Amygdala (tissue), 56 donors: ENCODE results near the gene PHACTR1.
"Not testable (repeated sequence)": the region's sequence is repeated elsewhere in the genome, so short reads cannot be mapped to it uniquely, and the experiment has no call there.

Source experiments
- DNase-seq, 56 donors: peaks; one replicate each; lab custom pipeline; 2025; lab: John Stamatoyannopoulos, UW

The PHACTR1 gene

DNA sequence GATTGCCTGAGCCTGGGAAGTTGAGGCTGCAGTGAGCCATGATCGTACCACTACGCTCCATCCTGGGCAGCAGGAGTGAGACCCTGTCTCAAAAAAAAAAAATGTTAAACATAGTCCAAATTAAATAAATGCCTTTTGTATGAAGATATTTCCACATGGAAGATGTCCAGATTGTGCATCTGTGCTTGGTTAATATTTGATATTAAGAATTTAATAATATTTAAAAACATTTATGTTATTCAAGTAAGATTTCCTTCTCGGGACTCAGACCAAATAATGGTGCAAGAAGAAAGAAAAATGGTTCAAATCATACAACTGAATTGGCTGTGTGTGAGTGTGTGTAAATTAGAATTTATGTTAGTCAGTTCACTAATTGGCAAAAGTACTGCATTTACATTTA is 409.3 kb downstream of the PHACTR1 start:
- no peak for DNase-seq

DNA sequence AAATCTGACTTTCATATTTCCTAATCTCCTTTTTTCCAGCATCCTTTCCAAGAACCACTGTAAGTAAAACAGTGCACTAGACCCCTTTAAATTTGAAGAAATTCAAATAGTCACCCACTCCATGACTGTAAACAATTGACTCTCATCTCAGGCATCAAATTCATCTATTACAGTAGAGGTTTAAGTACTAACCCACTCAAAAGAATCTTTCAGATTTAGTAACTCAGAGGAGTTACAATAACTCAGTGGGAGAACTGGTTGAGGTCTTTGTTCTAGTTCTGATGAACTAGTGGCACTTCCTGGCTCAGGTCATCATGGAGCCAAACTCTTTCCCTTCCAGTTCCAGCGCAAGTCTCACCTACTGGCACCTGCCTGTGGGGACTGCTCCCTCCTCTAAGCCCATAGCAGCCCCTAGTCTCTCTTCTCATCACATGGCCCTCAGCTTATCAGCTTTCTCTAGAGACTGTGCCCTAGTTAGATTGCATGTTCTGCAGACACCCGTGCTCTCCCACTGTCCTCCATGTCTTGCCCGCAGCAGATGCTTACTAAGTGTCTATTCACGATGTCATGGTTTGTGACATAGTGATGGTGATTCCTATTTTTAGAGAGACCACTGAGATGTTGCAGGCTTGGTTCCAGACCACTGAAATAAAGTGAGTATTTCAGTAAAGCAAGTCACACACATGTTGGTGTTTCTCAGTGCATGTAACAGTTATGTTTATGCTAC is 415.5 kb downstream of the PHACTR1 start:
- no peak for DNase-seq

DNA sequence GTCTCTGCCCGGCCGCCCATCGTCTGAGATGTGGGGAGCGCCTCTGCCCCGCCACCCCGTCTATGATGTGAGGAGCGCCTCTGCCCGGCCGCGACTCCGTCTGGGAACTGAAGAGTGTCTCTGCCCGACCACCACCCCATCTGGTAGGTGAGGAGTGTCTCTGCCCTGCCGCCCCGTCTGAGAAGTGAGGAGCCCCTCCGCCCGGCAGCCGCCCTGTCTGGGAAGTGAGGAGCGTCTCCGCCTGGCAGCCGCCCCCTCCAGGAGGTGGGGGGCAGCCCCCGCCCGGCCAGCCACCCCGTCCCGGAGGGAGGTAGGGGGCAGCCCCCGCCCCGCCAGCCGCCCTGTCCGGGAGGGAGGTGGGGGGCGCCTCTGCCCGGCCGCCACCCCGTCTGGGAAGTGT is 417.3 kb downstream of the PHACTR1 start:
- not testable (repeated sequence) for DNase-seq

DNA sequence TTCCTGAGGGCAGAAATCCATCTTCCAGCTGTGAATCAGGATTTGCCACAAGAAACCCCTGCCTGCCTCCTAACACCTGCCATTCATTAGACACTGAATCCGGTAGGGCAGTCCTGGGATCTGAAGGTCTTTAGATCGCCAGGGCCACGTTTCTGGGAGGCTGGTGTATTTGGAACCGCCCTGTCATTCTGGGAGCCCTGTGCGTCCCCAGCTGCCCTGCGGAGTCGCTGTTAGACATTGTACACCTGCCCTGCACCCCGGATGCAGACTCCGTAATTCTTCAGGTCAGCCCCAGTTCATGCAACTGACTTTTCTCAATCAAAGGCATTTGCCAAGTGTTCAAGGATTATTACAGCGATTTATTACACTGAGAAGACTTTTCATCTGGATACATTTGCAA is 418.6 kb downstream of the PHACTR1 start:
- DNase-seq = no peak

DNA sequence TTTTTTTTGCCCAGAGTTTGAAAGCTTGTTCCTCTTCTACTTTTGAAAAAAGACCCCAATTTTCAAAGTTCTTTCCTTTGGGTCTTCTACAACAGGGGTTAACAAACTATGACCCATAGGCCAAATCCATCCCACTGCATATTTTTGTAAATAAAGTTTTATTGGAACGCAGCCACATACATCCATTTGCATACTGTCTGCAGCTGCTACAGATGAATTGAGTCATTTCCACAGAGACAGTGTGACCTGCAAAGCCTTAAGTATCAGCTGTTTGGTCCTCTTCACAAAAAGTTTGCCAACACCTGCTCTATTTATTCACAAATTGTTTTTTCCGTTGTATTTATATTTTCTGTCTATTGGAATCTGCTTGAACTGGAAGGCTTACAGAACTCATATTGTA is 422.6 kb downstream of the PHACTR1 start:
- DNase-seq = no peak

DNA sequence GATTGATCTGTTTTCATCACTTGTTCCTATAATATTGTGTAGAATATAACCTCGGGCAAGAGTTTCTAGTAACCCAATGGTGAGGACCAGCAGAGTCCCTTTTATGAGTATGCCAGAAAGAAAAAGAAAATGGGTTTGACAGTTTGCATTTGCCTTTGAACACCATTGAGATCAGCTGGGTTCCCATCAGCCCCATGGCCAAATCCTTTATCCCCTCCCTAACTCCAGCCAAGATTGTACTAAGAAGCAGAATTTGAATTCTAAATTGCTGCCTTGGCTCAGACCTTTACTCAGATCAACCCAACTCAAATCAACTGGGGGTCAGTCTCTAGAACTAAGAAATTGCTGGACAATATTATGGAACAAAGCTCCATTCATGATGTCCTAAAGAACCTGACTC is 424.4 kb downstream of the PHACTR1 start:
- DNase-seq = peak in 8 of 56 donors; percentile 2 to 34 (median 12)

DNA sequence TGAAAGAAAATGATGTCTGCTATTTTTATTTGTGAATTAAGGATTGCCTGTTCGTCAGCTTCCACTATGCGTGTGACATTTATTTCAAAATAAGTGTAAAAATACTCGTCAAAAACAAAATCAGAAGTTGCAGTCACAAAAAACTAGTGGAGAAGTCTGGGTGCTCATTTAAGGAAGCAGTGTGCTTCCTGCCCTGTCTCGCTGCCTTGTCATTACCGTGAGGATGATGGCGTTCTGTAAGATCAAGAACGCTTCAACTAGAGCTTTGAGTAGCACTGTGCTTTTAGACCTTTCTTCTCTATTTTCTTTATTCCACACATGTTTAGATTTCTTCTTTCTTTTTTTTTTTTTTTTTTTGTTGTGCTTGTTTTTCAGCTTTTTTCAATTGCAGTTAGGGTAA is 424.8 kb downstream of the PHACTR1 start:
- no peak for DNase-seq

DNA sequence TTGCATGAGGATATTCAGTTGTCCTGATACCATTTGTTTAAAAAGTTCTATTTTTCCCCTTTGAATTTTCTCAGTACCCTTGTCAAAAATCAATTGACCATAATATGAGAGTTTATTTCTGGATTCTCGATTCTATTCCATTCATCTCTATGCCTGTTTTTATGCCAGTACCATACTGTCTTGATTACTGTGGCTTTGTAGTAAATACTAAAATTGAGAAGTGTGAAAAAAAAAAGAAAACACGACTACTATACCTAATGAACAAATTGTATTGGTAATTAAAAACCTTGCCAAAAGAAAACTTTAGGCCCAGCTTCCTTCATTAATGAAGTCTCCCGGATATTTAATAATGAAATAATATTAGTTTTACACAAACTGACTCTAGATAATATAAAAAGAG is 426.0 kb downstream of the PHACTR1 start:
- DNase-seq = no peak

DNA sequence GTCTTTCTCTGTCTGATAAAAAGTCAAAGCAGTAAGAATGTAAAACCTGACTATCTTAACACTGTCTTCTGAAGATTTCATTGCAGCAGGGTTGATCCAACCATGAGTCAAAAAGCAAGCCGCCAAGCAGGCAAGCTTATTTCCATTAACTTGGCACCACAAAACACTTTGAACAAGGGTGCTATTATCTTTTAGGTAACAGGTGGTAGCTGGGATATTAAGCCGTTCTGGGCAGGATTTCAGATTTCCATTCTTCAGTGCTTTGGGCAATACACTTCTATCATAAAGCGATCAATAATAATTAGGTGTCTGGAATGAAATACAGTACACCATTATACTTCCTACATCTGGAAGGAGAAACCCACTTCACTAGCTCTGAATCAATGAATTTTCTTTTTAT is 429.9 kb downstream of the PHACTR1 start:
- no peak for DNase-seq

DNA sequence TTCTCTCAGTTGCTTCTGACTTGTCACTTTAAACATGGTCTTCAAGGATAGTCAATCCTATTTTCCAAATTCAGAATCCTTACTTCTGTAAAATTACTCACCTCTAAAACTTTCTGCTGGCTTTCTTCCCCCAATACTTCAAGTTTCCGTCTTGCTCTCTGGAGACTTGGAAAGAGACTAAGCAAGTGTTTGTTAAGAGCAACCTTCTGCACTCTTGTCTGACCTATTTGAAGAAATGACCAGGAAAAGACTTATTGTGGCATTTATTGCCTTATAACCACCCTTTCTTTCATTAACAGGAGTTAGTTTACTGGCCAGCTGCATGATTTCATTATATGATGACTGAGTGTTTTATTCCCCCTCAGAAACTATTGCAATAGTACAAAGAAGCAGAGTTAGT is 430.8 kb downstream of the PHACTR1 start:
- no peak for DNase-seq

DNA sequence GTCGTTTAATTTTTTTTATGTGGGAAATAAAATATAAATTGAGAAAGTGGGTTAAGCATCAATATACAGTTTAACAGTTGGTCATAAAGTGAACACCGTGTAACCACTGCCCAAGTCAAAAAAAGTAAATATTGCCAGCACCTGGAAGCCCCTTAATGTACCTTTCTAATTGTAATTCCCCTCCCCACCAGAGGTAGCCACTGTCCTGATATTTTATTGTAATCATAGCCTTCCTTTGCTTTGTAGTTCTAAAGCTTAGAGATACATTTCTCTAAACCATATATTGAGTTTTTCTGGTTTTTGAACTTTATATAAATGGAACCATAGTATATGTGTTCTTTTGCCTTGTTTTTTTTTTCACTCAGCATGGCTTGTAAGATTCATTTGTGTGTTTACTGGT is 431.2 kb downstream of the PHACTR1 start:
- no peak for DNase-seq

DNA sequence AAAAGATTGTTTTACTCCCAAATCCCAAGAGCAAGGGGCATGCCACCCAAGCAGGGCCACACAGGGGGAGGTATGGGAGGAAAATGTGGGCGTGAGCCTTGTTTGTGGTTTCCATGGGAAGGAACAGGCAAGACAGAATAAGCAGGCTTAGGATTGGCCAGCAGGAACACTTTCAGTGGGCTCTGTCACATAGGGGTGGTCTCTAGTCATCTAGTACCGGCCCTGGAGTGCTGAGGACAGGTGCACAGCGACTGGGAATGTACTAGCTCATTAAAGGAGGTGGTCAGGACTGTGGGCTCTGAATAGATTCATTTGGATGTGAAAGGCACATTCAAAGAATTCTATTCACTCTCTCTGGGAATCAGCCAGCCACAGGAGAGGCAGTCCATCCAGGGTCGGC is 436.2 kb downstream of the PHACTR1 start:
- no peak for DNase-seq

DNA sequence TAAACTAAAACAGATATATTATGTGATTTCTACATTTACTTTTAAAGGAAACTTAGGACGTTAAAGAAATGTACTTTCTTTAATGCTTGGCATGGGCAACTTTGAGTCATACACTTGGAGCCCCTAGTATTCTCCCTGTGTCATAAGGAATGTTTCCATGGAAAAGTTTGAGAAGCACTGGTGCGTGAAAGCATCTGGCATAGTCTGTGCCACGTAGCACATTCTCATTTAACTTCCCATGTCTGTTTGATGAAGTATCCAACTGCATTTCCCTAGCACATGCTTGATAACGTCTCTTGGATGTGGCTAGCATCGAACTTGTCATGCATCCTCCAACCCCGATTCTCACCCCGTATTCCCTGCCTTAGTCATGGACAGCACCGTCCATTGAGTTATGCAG is 439.8 kb downstream of the PHACTR1 start:
- DNase-seq = no peak

DNA sequence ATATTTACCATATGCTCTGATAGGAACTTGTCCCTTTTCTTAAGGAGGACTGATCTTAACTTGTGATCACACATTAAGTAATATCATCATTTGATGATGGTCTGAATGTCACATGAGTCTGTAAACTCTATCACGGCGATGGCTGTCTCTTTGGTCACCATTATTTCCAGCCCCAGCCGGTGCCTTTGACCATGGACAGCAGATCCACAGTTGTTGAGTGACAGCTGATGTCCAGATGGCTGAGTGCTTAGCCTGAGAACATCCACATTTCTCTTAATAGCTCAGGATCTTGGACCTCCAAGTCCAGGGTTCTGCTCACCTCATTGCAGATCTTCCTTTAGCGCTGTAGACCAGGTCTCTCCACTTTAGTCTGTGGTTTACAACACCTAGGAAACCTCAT is 440.7 kb downstream of the PHACTR1 start:
- no peak for DNase-seq

DNA sequence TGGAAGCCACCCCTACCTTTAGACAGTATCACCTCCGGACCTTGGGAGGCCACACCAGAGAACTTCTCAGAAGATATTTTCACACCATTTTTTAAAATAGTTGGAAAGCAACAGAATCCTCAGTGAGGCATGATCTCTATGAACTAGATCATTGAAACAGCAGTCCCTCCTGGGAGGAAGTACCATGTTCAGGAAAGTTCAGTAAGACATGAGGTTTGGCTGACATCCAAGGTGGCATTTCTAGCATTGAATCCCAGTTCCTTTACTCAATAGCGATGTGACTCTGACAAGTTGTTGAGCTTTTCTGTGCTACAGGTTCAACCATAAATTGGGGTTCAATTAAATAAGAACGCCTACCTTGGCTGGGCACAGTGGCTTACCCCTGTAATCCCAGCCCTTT is 442.7 kb downstream of the PHACTR1 start:
- no peak for DNase-seq

DNA sequence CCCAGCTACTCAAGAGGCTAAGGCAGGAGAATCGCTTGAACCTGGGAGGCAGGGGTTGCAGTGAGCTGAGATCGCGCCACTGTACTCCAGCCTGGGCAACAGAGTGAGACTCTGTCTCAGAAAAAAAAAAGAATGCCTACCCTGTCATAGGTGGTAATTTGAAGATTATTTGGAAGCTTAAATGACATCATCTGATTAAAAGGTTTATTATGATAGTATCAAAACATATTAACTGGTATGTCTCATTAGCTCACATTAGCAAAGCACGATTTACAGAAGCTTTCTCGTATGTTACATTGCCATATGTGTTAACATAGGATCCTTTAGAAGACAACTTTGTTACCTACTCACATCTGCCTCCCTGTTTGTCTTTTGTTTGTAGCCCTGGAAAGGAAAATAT is 443.3 kb downstream of the PHACTR1 start:
- DNase-seq = not testable (repeated sequence)

DNA sequence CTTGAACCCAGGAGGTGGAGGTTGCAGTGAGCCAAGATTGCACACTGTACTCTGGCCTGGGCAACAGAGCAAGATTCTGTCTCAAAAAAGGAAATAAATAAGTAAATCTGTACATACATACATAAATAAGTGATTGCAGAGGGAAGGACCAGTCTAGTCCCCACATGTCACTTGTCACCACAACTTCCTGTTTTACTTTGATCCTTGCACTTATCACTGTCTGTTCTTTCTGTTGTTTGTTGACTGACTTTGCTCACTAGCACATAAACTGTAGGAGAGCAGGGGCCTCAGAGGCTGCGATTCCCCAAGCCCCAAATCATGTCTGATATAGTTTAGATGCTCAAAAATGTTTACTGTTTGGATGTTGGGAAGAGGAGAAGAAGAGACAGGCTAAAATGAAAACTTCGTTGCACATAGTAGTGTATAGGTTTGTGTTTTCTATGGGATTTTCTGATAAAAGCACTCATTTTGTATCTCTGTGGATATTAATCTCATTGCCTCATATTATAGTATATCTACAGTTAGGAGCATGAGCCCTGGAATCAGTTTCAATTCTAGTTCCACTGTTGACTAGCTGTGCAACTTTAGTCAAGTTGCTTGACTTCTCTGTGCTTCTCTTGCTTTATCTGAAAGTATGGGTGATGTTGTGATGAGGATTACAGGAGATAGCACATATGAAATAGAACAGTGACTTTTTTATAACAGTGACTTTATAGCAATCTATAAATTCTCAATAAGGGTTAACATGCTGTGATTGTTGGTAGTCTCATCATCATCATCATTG is 446.8 kb downstream of the PHACTR1 start:
- DNase-seq = no peak

DNA sequence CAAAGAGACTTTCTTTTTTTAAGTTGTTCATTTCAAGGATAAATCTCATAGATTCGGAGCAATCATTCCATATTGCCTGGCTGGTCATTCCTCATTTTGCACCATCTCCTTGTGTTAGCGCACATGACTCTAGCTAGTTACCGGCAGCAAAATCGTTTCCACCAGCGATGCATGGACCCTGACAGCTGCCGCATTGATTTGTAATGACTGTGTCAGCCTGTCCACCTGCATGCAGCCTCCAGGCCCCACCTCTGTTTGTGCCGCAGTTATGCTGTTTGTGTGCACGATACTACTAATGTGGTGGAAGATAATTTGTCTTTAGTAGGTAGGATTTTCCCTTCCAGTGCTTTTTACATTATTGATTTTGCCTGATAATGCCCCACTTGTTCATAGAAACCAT is 447.7 kb downstream of the PHACTR1 start:
- no peak for DNase-seq

DNA sequence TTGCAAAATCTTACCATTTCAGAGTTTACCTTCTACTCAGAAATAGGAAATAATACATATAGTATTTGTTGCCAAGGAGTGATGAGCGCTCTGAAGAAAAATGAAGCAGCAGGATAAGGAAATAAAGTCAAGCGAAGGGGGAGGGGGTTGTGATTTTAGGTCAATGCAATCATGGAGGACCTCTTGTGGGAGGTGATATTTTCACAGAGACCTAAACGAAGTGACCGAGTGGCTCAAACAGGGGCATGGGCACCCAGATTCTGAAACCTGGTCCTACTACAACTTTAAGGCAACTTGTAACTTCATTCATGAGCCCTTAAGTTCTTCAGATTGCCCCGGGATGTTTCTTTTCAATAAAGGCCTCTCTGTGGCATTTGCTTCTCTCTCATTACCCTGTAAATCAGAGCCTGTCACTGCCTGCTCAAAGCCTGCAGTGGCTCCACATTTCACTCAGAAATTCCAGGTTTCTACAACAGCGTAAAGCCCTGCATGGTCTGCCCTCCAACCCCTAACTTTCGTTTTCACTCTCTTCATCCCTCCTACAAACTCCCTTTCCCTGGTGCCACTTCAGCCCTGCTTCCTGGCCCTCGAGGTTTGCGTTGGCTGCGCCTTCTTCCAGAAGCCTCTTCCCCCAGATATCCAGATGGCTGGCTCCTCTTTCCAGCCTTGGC is 449.1 kb downstream of the PHACTR1 start:
- no peak for DNase-seq

DNA sequence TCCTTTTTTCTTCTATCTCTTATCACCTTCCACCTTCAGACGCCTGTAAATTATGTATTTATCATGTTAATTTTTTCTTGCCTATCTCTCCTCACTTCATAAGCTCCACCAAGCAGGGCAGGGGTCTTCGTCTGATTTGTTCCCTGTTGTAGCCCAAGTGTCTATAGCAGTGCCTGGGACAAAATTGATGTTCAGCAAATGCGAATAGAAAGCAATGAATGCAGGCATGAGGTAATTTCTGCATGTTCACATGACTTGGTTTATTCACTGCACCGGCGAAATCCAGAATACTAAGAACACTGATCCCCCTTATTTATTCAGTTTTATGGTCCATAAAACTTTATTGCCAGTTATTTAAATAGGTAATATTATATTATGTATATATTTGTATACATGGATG is 449.7 kb downstream of the PHACTR1 start:
- no peak for DNase-seq

DNA sequence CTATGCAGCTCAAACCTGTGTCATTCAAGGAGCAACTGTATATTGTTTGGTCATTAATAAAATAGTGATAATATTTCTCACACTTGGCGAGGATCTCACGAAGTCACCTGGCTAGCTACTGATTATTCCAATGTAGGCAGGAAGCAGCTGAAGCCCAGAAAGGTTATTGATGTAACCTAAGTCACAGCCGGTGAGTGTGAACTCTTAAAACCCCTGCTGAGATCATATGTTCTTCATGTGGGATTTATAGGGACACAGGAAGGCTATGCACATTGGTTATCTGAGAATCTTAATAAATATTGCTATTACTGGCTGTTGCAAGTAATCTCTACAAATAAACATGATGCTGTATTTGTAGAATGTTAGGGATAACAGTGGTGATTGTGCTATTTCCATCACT is 450.3 kb downstream of the PHACTR1 start:
- DNase-seq = no peak

DNA sequence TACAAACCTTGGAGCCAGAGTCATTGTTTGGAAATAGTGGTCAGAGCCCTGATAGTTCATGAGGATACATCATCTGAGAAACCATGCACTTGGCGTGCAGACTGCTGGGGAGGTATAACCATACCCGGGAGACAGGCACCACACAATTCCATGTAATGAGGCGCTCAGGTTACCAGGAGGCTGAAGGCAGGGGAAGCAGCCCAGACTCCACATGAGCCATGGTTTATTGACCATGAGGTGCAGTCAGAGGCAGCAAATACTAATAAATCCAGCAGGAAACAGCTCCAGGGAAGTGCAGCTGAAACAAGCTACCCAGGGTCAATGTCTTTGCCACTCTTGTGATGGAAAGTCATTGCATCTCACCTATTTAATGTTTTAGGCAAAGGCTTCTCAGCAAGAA is 455.7 kb downstream of the PHACTR1 start:
- no peak for DNase-seq
